Middle frontal gyrus (tissue), 1 donor: ENCODE data around the gene ARHGAP15.

Source experiments
- DNase-seq: peaks from one replicate; pipeline ENCODE4 v3.0.0-alpha.2; 2015; ENCODE audit warnings: low spot score; ENCODE audit errors: extremely low spot score

ARHGAP15 gene

DNA sequence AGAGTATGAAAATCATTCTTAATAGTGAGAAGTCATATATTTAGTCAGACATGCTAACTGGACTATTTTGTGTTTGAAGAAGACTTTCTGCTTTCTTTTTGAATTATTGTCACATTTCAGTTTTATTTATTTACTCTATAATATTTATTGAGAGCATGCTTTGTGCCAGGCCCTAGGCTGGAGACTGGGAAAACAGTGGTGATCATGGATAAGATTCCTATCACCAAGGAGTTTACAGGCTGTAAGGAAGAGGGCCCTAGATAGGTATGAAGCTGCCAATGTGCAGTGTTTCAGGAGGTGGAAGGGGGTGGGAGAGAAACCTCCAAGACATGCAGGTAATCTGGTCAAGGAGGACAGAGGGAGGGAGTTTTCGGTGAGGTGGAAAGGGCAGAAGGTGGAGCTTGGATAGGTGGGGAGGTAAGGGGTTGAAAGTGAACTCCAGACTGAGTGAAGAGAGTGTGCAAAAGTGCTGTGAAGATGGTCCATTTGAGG lies 207.5 kb downstream of the ARHGAP15 start:
- DNase-seq: no peak

- no peak for DNase-seq
Measured at GRCh38 chr2:143341478-143341877, 212.3 kb downstream of the ARHGAP15 start.

GRCh38 chr2:143344780-143345179 lies 215.6 kb downstream of the ARHGAP15 start:
- DNase-seq: no peak

- no peak for DNase-seq
Measured at GRCh38 chr2:143345887-143346787, 216.9 kb downstream of the ARHGAP15 start.

DNA sequence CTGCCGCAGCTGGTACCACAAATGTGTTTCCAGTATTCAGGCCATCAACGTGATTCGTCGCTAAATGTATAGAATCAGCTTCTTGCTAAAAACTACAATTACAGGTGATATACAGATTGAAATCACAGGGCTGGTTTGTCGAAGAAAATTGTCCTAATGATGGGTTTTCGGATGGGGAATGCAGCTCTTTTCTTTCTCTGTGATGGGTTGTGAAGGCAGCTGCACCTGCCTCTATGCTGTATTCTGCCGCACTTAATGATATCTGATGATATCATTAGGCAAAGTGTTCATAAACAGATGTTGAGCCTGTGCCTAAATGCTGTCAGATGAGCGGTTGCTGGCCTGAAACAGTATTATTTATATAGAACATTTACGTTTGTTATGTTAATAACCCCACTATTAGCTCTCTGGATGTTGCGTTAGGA lies 218.1 kb downstream of the ARHGAP15 start:
- DNase-seq: no peak

GRCh38 chr2:143347901-143348414 lies 218.7 kb downstream of the ARHGAP15 start:
- no peak for DNase-seq

DNA sequence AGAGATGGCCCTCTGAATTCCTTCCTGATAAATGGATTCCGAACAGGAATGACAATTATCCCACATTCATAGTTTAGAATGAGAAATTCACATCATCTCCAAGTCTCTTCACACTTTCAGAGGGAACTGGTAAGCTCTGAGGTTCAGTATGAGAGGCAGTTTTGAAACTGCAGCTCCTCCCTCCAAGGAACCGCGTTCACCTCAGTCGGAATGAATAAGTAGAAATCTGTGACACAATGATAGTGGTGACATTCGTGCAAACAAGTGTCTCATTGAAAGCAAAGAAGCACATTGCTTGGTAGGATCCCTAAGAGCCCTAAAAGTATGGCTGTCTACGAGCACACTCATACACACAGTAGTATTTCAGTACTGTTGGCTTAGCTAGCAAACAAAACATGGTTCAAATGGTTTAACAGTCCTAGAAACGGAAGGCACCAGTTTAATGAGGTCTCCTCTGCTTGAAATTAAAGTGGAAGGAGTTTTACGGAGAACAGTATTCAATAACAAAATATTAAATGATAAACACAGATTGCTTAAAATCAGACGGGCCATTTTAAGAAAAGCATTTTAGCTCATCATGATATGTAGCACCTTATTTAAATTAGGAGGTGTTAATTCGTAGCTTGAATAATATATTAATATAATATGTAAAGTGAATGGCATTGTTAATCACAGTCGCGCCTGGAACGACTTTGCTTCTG lies 225.0 kb downstream of the ARHGAP15 start:
- DNase-seq: no peak

DNA sequence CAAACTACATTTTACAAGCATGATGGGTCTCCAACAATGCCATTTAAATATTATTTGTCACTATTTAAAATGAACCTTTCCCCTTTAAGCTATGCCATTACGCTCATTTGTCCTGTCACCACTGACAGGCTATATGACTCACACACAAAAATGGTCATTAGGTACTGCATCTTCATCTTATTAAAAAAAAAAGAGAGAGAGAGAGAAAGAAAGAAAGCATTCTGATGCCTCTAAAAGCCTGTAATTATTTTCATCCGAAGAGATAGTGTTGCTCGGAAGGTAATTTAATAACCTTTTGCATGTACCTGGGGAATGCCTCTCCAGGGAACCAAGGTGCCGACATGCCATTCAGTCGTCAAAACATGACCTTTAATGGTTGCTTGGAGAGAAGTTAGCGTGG lies 226.7 kb downstream of the ARHGAP15 start:
- DNase-seq: no peak

GRCh38 chr2:143356336-143356735 lies 227.1 kb downstream of the ARHGAP15 start:
- DNase-seq: no peak

DNA sequence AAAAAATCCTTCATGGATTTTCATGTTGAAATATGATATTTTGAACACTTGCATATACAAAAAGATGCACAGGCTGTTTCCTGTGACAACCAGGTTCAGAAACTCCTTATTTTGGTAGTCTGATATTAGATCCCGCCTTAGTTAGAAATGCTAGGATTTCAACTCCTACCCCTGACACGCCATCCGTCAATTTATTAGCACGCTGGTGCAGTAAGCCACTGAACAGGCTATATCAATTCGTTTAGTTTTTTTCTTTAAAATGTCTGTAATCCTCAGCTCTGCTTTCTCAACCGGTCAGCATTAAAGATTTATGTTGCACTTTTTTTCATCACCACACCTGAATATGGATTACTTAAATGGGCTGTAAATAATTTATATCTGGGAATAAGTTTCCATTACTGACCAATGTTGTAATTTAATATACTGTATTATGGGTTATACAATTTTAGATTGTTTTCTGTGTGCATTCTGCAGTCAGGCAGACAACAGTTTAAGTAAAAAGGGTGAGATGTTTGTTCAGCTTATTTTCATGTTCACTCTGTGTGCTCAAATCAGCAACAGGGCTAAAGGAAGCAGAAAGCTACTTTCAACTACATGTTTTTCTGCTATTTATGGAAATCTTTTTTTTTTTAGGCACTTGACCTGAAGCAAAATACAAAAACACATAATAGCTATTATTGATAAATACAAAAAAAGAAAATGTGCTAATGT lies 227.7 kb downstream of the ARHGAP15 start:
- DNase-seq: no peak

DNA sequence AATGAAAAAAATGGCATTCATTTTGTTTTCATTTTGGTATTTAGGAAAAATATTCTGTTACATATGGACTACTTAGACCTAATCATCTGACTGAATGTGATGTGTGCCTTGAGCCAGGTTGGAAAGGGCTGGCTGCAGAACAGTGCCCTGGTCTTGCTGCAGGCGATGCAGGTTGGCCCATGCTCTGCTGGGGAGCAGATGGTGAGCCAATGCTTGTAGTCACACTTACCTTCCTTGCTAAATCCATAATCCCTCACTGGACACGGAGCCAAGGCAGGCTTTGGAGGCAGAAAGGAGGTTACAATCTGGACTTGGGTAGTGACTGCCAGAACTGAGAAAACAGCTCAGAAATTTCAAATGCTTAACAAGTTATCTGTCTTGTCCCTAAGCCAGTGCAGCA lies 228.7 kb downstream of the ARHGAP15 start:
- DNase-seq: no peak

- DNase-seq: no peak
Measured at GRCh38 chr2:143361346-143361745, 232.1 kb downstream of the ARHGAP15 start.

DNA sequence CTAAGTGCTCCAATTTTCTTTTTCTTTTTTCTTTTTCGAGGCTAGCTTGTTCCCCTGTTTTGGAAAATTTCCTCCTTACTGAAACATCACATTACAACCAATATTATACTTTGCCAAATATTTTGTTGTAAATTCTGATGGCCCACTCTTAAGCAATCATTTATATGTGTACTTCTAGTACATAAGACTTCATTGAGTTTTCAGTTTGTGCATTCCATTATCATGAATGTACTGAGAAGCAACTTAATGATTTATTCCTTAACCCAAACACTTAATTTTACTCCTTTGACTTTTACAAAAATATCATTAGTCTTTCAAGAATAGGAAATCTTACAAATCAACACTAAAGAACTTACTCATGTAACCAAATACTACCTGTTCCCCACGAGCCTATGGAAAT lies 242.4 kb downstream of the ARHGAP15 start:
- DNase-seq: no peak

GRCh38 chr2:143375384-143375880 lies 246.2 kb downstream of the ARHGAP15 start:
- DNase-seq: no peak

DNA sequence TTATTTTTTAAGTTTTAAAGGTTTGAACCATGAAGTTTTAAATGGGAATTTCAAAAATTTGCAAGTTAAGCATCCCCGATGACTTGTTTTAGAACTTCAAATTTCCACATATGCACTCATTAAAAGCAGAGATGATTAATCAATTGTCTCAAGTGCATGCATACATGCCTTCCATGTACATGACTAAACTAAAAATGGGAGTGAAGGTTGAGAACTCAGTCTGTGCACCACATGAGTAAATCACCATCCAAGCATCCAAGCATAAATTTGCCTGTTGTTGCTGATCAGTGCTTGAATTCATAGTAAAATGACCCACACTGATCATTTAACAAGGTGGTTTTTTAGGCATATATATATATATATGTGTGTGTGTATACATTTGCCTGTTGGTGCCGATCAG lies 249.8 kb downstream of the ARHGAP15 start:
- DNase-seq: no peak

DNA sequence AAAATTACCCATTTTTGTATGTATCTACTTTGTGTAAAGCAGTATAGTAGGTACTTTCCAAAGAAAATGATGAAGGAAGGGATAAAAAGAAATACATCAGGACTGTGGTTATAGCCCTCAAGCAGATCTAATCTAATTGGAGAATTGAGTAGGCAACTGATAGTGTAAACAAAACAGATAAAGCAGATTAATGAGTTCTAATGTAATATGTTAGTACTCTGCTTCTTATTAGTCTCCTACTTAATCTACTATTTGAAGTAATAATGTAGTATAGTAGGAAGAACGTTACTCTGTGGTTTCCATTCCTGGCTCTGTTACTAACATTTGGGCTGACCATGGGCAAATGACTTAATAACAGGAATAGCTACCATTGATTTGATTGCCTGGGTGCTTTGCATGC lies 250.7 kb downstream of the ARHGAP15 start:
- no peak for DNase-seq

GRCh38 chr2:143382573-143382972 lies 253.4 kb downstream of the ARHGAP15 start:
- no peak for DNase-seq

DNA sequence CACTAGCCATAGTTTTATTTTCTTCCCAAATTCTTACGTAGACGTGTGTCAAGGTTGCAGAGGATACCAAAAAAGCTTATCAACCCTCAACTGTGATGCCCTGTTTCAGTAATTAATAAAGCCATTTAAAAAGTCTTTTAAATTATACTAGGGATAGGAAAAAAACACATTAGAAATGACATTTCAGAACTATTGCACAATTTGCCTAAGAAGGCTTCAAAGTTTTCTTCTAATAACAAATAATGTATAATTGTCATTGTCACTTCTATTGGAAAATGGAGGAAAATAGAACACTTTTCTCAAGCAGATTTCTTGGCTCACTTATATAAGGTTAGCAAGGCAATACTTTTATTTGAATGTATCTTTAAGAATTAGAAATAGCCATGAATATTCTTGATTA lies 253.8 kb downstream of the ARHGAP15 start:
- no peak for DNase-seq

- no peak for DNase-seq
Measured at GRCh38 chr2:143384111-143384510, 254.9 kb downstream of the ARHGAP15 start.

- DNase-seq: no peak
Measured at GRCh38 chr2:143390171-143390570, 261.0 kb downstream of the ARHGAP15 start.

- no peak for DNase-seq
Measured at GRCh38 chr2:143392358-143392757, 263.1 kb downstream of the ARHGAP15 start.
